WERI-Rb-1 (cell line): ENCODE results near the gene CHN1.

ENCODE experiments used
- DNase-seq: peaks from one replicate; pipeline ENCODE4 v3.0.0-alpha.2; 2020
- H3K27ac ChIP-seq: fragments of 250-450 bp; sonication (Bioruptor Pico); 2 replicates; pipeline ENCODE4 v1.5.1; 2020; ENCODE audit warnings: mild to moderate bottlenecking, moderate library complexity
- H3K27me3 ChIP-seq: fragments of 250-450 bp; sonication (Bioruptor Pico); 2 replicates; pipeline ENCODE4 v1.5.1; 2021; ENCODE audit warnings: mild to moderate bottlenecking, low read depth, moderate library complexity; ENCODE audit not compliant: insufficient read depth, severe bottlenecking
- H3K36me3 ChIP-seq: fragments of 250-450 bp; sonication (Bioruptor Pico); 2 replicates; pipeline ENCODE4 v1.5.1; 2020; ENCODE audit warnings: mild to moderate bottlenecking, moderate library complexity
- H3K4me3 ChIP-seq: 2 replicates; pipeline ENCODE4 v1.5.1; 2011; ENCODE audit warnings: low read depth, mild to moderate bottlenecking, control low read depth, low read length
- H3K9me3 ChIP-seq: fragments of 250-450 bp; sonication (Bioruptor Pico); 2 replicates; pipeline ENCODE4 v1.5.1; 2021; ENCODE audit warnings: mild to moderate bottlenecking, moderate library complexity; ENCODE audit not compliant: severe bottlenecking
- TF ChIP-seq, protein P1 (sequence below): IDR thresholded peaks from 2 replicates; pipeline ENCODE4 v1.5.1; 2011; ENCODE audit warnings: low read depth, mild to moderate bottlenecking, control low read depth, inconsistent platforms, low read length

The CHN1 gene

GRCh38 chr2:174997110-174997509, 8.1 kb downstream of the CHN1 start:
- no peaks in the 10 kb centered on the region for H3K36me3 ChIP-seq
- H3K9me3 ChIP-seq = no peaks in the 10 kb centered on the region
- no peak overlapping the region for H3K4me3 ChIP-seq
- DNase-seq = no peak
- H3K27me3 ChIP-seq = no peaks in the 10 kb centered on the region
- TF ChIP-seq, protein P1, sequence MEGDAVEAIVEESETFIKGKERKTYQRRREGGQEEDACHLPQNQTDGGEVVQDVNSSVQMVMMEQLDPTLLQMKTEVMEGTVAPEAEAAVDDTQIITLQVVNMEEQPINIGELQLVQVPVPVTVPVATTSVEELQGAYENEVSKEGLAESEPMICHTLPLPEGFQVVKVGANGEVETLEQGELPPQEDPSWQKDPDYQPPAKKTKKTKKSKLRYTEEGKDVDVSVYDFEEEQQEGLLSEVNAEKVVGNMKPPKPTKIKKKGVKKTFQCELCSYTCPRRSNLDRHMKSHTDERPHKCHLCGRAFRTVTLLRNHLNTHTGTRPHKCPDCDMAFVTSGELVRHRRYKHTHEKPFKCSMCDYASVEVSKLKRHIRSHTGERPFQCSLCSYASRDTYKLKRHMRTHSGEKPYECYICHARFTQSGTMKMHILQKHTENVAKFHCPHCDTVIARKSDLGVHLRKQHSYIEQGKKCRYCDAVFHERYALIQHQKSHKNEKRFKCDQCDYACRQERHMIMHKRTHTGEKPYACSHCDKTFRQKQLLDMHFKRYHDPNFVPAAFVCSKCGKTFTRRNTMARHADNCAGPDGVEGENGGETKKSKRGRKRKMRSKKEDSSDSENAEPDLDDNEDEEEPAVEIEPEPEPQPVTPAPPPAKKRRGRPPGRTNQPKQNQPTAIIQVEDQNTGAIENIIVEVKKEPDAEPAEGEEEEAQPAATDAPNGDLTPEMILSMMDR = no peak
- no peak overlapping the region for H3K27ac ChIP-seq

DNA sequence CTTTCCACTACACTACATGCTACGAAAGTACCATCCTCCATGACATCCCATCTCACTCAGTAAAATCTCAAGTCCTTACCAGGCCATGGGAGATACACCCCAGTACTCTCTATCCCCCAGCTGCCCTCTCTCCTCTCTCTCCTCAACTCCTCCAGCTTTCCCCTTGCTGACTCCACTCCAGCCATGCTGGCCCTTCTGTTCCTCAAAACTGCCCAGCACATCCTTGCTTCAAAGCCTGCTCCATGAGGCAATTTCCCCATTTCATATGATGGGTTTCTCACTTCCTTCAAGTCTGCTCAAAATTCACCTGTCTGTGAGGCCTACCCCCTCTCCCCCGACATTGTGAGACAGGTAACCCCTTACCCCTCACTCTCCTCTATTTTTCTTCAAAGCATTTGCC, 8.6 kb downstream of the CHN1 start:
- no peak for DNase-seq
- Histone ChIP-seq H3K27ac (no peak overlapping the region), H3K36me3 (no peaks in the 10 kb centered on the region), H3K4me3 (no peak overlapping the region), H3K27me3 (no peaks in the 10 kb centered on the region), H3K9me3 (no peaks in the 10 kb centered on the region)
- TF ChIP-seq, protein P1 = no peak

DNA sequence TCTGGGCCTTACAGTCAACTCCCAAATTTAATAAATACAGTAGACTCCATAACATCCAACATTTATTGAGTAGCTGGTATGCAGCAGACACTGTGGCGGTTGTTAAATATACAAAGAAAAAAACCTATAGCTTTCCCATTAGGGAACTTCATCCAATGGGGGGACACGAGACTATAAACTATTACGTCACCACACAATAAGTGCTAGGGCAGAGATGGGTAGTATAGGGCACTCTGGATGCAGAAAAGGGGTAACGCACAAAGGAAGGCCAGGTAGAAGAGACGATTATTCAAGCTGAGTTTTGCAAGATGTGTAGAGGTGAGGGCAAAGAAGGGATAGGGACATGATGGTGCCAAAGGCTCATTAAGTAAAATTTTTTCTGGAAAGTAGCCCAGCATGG, 10.8 kb downstream of the CHN1 start:
- Histone ChIP-seq H3K27me3 (no peaks in the 10 kb centered on the region), H3K9me3 (no peaks in the 10 kb centered on the region), H3K27ac (no peak overlapping the region), H3K4me3 (no peak overlapping the region), H3K36me3 (no peaks in the 10 kb centered on the region)
- DNase-seq = no peak
- TF ChIP-seq, protein P1 = no peak

DNA sequence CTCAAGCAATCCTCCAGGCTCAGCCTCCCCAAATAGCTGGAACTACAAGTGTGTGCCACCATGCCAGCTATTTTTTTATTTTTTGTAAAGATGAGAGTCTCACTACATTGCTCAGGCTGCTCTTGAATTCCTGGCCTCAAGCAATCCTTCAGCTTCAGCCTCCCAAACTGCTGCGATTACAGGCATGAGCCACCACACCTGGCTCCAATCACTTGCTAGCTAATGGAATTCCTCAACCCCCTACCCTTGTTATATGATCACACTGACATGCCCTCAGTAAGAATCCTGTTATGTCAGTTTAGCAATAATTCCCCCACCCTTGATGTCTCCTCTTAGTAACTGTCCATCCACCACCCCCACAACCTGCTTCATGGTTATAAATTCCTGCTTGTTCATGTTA, 12.3 kb downstream of the CHN1 start:
- no peak for DNase-seq
- Histone ChIP-seq H3K9me3 (no peaks in the 10 kb centered on the region), H3K27me3 (no peaks in the 10 kb centered on the region), H3K27ac (no peak overlapping the region), H3K4me3 (no peak overlapping the region), H3K36me3 (no peaks in the 10 kb centered on the region)
- TF ChIP-seq, protein P1 = no peak

- no peak overlapping the region for H3K4me3 ChIP-seq
- H3K9me3 ChIP-seq = no peaks in the 10 kb centered on the region
- no peaks in the 10 kb centered on the region for H3K36me3 ChIP-seq
- TF ChIP-seq, protein P1 = no peak
- H3K27ac ChIP-seq = no peak overlapping the region
- no peak for DNase-seq
- H3K27me3 ChIP-seq = no peaks in the 10 kb centered on the region
These were observed 19.6 kb downstream of the CHN1 start for GRCh38 chr2:174985614-174986013.

- Histone ChIP-seq H3K4me3 (no peak overlapping the region), H3K9me3 (no peaks in the 10 kb centered on the region), H3K36me3 (no peaks in the 10 kb centered on the region), H3K27me3 (no peaks in the 10 kb centered on the region), H3K27ac (no peak overlapping the region)
- no peak for DNase-seq
- TF ChIP-seq, protein P1 = no peak
These were observed 20.6 kb downstream of the CHN1 start for GRCh38 chr2:174984561-174984960.
